ENCODE measurements around the gene PHKA1.

Gene PHKA1

GRCh38 chrX:72713130-72713529 lies 976 bp downstream of the PHKA1 start:
- TF ChIP-seq CTCF (conservative IDR thresholded peaks at IDR 0.05; ENCODE audit: low read length): no peak
- no peak for DNase-seq (ENCODE audit: low read depth)
- H3K4me3 ChIP-seq (ENCODE audit: low read length): no peak overlapping the region

GRCh38 chrX:72712094-72712755 lies 1.9 kb downstream of the PHKA1 start:
- H3K4me3 ChIP-seq (ENCODE audit: low read length): no peak overlapping the region
- no peak for DNase-seq (ENCODE audit: low read depth)
- no peak for TF ChIP-seq CTCF (conservative IDR thresholded peaks at IDR 0.05; ENCODE audit: low read length)

GRCh38 chrX:72705814-72706213 lies 8.3 kb downstream of the PHKA1 start:
- DNase-seq (ENCODE audit: low read depth): no peak
- H3K4me3 ChIP-seq (ENCODE audit: low read length): no peak overlapping the region
- no peak for TF ChIP-seq CTCF (conservative IDR thresholded peaks at IDR 0.05; ENCODE audit: low read length)

GRCh38 chrX:72705111-72705510 lies 9.0 kb downstream of the PHKA1 start:
- no peak overlapping the region for H3K4me3 ChIP-seq (ENCODE audit: low read length)
- no peak for DNase-seq (ENCODE audit: low read depth)
- no peak for TF ChIP-seq CTCF (conservative IDR thresholded peaks at IDR 0.05; ENCODE audit: low read length)

- no peak overlapping the region for H3K4me3 ChIP-seq (ENCODE audit: low read length)
- TF ChIP-seq CTCF (conservative IDR thresholded peaks at IDR 0.05; ENCODE audit: low read length): no peak
- no peak for DNase-seq (ENCODE audit: low read depth)
These were observed 19.9 kb downstream of the PHKA1 start for GRCh38 chrX:72694170-72694569.

- no peak for DNase-seq (ENCODE audit: low read depth)
- TF ChIP-seq CTCF (conservative IDR thresholded peaks at IDR 0.05; ENCODE audit: low read length): no peak
- no peak overlapping the region for H3K4me3 ChIP-seq (ENCODE audit: low read length)
These were observed 20.6 kb downstream of the PHKA1 start for GRCh38 chrX:72693477-72693876.

- TF ChIP-seq CTCF (conservative IDR thresholded peaks at IDR 0.05; ENCODE audit: low read length): no peak
- H3K4me3 ChIP-seq (ENCODE audit: low read length): no peak overlapping the region
- DNase-seq (ENCODE audit: low read depth): no peak
These were observed 26.7 kb downstream of the PHKA1 start for GRCh38 chrX:72687396-72687795.

All from AG10803 (cell line).